ENCODE results near the gene PTPRN2.
"Not testable (repeated sequence)": the region's sequence is repeated elsewhere in the genome, so short reads cannot be mapped to it uniquely, and the experiment has no call there.

PTPRN2 gene

DNA sequence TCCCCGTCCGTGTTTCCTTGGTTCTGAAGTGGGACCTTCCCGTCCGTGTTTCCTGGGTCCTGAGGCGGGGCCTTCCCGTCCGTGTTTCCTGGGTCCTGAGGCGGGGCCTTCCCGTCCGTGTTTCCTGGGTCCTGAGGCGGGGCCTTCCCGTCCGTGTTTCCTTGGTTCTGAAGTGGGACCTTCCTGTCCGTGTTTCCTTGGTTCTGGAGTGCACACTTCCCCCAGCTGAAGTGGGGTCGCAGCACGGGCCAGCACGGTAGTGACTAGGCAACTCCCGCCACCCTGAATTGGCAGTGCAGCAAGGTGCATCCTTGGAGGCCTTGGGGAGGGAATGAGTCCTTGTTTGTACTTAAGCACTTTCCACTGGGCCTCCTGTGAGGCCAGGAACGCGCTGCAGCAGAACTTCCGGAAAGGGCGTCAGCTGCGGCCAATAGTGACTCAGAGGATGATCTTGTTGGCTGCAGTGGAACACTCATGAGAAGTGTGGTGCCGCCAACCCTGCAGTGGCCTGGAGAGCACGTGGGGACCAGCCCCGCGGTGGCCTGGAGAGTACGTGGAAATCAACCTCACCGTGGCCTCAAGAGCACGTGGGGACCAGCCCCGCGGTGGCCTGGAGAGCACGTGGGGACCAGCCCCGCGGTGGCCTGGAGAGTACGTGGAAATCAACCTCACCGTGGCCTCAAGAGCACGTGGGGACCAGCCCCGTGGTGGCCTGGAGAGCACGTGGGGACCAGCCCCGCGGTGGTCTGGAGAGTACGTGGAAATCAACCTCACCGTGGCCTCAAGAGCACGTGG lies 685.6 kb downstream of the PTPRN2 start:
- not testable (repeated sequence) for DNase-seq (ENCODE audit: low read depth in 1 of 2, low spot score in 1 of 2)

DNA sequence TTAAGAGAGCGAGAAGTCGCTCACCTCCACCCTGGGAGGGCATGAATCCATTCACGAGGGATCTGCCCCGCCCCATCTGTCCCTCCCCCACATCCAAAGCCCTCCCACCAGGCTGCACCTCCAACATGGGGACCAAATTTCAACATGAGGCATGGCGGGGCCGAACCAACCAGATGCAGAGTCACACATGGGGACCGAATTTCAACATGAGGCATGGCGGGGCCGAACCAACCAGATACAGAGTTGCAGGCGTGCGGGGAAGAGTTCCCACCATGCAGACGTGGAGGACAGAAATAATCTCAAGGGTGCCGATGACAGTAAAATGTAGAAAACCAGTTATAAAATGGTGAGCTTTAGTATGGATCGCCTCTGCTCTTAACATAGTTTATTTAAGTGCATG lies 686.5 kb downstream of the PTPRN2 start:
- no peak for DNase-seq (ENCODE audit: low read depth in 1 of 2, low spot score in 1 of 2)

DNA sequence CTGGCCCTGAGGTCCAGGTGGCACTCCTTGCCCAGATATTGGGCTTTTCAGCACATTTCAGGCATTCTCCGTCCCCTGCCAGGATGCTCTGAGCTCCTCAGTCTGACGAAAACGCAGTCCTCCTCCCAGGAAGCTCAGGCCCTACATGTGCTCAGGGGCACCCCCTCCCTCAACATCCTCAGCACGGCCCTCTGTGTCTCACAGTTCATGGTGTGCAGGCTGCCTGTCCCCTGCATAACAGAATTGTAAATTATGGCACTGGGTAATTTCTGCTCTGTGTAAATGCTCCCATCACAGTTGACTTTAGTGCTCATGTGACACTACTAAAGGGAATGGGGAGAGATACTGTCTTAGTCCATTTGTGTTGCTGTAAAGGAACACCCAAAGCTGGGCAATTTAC lies 687.1 kb downstream of the PTPRN2 start:
- DNase-seq (ENCODE audit: low read depth in 1 of 2, low spot score in 1 of 2) = no peak

DNA sequence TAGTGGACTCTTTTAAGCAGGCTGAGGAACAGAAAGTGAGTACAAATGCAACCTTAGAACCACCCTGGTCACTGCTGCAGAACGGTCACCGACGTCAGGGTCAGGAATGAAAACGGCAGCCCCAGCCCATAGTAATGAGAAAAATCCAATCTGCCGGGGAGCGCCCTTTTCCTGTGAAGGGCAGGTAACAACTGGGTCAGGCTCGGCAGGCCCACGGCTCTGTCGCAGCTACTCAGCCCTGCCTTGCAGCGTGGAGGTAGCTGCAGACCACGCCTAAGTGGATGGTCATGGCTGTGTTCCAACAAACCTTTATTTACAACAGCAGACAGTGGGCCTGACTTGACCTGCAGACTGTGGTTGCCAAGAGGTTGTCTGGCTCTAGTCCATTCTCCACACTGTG lies 687.6 kb downstream of the PTPRN2 start:
- DNase-seq (ENCODE audit: low read depth in 1 of 2, low spot score in 1 of 2) = no peak

DNA sequence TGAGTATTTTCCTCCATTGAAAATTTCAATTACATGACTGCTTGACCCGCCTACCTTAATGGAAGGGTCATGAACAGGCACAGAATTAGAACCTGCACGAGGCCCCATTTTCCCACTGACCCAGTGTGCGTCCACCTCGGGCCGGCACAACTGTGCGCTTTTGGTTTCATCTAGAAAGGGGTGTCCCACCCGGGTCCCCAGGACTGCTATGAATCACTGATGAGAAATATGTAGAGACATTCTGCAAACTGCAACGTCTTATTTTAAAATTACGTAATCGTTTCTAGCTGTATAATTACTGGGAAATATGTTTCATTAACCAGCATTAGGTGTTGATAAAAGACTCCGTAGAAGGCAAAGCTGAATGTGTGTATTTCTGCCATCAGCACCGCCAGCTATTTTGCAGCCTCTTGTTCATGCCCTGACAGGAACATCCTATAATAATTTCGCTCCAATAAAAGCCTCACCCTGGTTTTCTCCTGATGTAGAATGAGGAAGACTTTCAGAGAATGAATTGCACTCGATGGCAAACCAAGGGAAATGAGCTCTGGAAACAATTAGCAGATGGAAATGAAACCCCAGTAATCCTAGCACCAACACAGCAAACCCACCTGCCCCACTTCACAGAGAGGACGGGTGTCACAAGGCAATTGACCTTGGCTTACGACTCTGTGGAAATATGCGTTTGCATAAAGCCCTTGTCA lies 688.7 kb downstream of the PTPRN2 start:
- DNase-seq (ENCODE audit: low read depth in 1 of 2, low spot score in 1 of 2) = no peak

DNA sequence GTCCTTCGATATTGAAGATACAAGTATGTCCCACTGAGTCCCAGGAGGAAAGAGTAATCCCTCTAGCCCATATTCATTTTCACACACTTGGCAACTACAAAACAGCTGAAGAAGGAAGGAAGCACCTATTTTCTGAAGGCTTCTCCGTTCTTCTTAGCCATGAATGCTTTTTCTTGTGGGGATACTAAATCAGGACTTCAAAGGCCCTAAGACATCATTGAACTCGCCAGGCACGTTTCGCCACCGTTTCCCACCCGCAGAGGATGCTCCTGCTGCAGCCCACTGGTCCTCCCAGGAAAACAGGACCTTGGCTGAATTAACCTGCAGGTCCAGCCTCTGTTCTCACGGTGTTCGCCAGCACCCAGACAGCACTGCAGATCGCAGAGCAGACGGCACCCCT lies 689.4 kb downstream of the PTPRN2 start:
- no peak for DNase-seq (ENCODE audit: low read depth in 1 of 2, low spot score in 1 of 2)

DNA sequence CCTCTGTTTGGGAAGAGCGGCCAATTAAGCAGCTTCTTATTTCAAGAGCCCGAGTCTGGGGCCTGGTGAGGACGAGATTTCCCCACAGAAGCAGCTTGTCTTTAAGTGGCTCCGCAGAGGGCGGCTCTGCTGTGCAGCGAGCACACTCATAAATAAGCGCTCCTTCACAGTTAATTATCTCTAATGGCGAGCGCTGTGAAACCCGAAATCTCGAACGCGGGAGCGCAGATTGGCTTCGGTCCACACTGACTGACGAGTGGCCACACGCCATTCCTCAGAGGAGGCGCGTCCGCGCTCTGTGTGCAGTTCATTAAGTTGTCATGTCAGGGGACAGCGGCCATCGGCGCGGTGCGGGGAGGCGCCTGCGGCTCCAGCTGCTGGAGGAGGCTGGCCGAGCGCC lies 689.9 kb downstream of the PTPRN2 start:
- DNase-seq (ENCODE audit: low read depth in 1 of 2, low spot score in 1 of 2) = no peak

DNA sequence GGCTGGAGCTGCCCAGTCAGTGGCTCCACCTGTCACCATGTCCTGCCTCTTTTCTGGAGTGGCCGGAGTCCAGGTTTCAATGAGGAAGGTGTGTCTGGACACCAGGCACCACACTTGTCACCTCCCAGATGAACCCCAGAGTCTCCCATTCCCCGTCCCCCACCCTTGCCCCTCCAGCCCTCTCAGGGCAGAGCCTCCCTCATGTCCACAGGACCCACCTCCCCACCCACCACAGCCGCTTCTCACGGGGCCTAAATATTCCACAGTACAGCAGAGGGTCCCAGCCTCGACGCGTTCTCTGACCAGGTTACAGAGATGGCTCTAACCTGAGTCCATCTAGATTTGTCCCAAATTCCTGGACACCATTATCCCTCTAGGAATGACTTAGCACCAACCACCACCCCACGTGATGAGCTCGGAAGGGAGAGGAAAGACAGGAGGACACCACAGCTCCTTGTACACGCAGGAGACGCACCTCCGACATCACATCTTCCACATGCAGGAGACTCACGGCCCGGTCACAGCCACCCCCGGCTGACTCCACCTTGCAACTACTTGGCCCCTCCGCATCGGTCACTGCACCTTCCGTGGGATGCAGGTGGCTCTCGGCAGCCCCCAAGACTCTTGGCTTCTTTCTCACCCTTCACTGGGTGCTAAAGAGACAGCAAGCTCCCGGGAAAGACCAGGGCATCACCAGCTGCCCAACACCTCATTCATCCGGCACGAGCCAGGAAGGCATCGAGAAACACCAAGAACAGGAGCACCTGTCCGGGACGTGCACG lies 690.7 kb downstream of the PTPRN2 start:
- no peak for DNase-seq (ENCODE audit: low read depth in 1 of 2, low spot score in 1 of 2)

DNA sequence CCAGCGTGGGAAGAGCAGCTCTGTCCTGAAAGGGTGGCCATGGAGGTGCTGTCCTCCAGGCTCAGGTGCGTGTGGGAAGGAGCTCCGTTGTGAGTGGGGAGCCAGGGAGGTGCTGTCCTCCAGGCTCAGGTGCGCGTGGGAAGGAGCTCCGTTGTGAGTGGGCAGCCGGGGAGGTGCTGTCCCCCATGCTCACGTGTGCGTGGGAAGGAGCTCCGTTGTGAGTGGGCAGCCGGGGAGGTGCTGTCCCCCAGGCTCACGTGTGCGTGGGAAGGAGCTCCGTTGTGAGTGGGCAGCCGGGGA lies 691.3 kb downstream of the PTPRN2 start:
- DNase-seq (ENCODE audit: low read depth in 1 of 2, low spot score in 1 of 2) = not testable (repeated sequence)

DNA sequence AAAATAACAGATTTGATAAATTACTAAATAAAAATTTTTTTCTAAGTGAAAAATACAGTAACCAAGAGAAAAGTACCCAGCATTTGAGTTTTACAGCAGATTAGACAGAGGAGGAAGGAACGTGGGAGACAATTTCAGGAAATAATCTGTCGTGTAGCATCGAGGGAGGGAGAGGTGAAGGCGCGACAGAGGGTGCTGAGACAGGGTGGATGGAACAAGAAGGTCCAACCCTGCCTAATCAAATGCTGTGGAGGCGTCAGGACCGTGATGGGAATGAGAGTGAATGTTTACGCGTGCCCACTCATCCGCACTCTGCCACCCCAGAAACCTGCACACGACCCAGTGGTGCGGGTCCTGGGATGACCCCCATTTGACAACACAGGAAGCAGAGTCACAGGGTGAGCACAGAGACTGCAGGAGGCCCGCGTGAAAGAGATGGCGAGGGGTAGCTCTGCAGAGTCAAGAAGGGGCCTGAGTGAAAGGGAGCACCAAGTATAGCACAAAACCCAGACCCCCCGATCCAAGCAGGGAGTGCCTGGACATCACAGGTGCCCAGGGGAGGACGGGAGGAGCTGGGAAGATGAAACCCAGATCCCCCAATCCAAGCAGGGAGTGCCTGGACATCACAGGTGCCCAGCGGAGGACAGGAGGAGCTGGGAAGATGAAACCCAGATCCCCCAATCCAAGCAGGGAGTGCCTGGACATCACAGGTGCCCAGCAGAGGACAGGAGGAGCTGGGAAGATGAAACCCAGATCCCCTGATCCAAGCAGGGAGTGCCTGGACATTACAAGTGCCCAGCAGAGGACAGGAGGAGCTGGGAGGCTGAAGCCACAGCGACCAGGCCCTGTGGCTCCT lies 691.9 kb downstream of the PTPRN2 start:
- DNase-seq (ENCODE audit: low read depth in 1 of 2, low spot score in 1 of 2) = no peak

DNA sequence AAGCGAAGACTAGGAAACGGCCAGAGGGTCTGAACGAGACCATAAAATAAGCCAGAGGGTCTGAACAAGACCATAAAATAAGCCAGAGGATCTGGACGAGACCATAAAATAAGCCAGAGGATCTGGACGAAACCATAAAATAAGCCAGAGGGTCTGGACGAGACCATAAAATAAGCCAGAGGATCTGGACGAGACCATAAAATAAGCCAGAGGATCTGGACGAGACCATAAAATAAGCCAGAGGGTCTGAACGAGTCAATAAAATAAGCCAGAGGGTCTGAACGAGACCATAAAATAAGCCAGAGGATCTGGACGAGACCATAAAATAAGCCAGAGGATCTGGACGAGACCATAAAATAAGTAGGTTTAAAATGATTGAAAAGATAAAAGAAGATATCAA lies 692.5 kb downstream of the PTPRN2 start:
- not testable (repeated sequence) for DNase-seq (ENCODE audit: low read depth in 1 of 2, low spot score in 1 of 2)

DNA sequence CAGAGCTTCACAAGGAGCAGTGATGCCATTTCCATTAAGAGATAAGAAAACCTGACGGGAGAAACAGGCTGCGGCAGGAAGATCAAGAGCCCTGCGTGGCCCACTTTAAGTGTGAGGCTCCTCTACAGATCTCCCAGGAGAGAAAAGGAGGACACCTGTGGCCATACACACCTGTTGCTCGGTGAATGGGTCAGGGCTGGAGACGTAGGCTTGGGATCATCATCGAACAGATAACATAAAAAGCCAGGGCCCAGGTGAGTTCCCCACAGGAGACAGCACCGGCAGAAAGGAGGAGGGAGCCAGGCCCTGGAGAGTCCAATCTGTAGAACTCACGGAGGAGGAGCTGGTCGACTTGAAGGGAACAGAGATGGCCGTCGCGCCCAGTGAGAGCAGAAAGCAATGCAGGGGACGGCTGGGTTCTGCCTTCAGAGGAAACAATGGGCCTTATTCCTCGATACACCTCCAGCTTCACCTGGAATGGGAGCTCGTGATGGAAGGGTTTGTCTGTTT lies 694.0 kb downstream of the PTPRN2 start:
- no peak for DNase-seq (ENCODE audit: low read depth in 1 of 2, low spot score in 1 of 2)

DNA sequence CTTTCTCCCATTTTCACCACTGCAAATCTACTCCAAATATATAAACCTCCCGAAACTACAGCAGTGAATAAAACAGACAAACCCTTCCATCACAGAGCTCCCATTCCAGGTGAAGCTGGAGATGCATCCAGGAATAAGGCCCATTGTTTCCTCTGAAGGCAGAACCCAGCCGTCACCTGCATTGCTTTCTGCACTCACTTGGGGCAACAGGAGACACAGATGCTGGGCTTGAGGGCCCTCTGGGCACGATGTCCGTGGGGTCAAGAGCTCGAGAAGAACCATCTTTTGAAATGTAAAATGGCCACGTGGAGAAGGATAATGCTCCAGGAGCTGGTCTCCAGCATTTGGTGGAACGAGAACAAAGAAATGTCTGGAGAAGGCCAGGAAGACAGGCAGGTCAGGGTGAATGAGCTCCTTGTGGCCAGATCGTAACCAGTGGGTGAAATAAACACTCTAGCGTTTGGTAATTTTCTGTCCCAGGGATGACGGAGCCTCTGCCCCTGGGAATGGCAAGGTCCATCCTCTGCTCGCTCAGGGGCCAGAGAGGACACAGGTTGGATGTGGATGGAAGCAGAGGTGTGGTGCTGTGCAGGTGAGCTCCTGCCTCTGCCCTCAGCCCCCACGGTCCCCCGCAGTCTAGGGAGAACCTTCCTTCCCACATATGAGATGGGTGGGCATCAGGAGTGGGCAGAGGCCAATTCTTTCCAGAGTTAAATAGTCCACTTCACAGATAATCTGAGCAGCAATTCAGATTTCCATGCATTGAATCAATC lies 694.7 kb downstream of the PTPRN2 start:
- no peak for DNase-seq (ENCODE audit: low read depth in 1 of 2, low spot score in 1 of 2)

DNA sequence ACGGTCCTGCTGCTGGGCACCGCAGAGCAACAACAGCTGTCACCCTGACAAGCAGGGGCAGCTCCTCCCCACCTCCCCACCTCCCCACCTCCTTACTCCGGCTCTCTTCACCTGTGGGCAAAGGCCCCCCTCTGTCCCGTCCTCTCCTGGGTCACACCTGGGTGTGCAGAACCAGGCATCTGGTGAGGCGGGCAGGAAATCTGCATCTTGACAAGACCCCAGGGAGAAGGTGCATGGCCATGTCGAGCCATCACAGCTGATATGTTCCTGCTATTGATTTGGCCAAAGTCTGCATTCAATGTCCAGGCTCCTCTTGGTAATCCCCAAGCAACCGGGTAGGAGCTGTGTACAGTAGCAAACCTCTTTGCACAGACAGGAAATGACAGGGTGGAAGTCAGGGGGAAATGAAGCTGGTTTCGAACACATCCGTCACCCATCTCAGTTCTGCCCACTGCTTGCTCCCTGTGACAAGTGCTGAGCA lies 696.7 kb downstream of the PTPRN2 start:
- no peak for DNase-seq (ENCODE audit: low read depth in 1 of 2, low spot score in 1 of 2)

DNA sequence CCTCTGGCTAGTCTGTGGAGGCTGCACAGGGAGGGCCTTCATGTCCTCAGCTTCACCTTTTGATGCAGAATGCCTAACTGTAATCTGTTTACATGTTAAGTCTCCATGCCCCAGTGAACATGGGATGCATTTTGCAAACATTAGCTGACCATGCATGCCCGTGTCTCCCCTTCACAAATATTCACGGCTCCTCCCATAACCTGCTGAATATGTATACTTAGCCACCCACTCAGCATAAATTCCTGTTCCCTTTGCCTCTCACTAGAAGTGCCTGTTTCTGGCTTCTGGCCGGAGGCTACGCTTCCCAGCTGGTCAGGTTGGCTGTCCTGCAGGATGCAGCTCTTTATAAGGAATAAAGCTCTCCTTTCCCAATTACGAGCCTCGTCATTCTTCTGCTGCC lies 698.1 kb downstream of the PTPRN2 start:
- no peak for DNase-seq (ENCODE audit: low read depth in 1 of 2, low spot score in 1 of 2)

DNA sequence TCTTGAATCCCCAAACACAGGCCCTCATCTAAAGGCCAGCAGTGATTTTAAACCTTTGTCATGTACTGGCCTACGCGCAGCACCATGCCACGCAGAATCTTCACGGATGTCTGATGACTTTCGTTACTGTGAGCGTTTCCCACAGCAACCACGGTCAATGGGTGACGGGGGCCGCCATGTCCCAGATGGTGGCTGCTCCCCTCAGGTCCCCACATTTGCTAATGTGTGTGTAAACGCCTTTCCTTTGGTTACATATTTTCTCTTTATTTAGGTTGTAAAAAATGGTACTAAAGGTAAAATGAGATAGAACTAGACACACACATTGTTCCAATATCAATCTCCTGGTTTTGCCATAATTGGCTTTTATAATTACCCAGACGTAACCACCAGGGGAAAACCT lies 699.0 kb downstream of the PTPRN2 start:
- DNase-seq (ENCODE audit: low read depth in 1 of 2, low spot score in 1 of 2) = no peak

DNA sequence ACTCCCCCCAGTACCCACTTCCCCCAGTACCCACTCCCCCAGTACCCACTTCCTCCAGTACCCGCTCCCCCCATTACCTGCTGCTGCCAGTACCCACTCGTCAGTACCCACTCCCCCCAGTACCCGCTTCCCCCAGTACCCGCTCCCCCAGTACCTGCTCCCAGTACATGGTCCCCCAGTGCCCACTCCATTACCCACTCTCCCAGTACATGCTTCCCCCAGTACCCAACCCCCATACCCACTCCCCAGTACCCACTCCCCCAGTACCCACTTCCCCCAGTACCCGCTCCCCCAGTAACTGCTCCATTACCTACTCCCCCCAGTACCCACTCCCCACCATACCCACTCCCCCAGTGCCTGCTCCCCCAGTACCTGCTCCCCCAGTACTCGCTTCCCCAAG lies 700.2 kb downstream of the PTPRN2 start:
- no peak for DNase-seq (ENCODE audit: low read depth in 1 of 2, low spot score in 1 of 2)

DNA sequence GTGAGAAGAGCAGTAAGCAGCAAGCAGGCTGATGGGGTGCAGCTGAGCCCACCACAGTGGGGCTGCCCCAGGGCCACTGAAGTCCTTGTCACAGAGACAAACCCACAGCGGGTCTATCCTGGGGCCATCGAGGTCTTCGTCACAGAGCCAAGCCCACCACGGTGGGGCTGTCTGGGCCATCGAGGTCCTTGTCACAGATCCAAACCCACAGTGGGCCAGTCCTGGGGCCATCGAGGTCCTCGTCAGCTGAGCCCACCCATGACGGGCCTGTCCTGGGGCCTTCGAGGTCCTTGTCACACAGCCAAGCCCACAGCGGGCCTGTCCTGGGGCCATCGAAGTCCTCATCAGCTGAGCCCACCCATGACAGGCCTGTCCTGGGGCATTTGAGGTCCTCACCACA lies 700.9 kb downstream of the PTPRN2 start:
- DNase-seq (ENCODE audit: low read depth in 1 of 2, low spot score in 1 of 2) = no peak

DNA sequence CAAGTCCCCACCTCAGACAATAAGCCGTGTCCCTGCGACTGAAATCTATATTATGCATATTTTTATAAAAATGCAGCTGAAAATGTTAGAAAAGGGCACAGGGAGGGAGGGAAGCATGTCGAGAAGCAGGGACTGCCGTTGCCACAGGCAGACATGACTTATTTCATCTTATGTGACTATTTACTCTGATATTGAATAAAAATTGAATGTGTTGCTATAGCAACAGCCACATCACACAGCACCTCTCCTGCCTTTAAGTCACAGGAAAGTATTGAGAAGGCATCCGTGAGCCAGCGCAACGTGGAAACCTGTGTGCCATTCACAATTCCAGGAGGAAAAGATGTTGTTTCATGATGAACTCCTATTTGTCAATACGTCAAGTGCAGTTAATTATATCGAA lies 701.4 kb downstream of the PTPRN2 start:
- DNase-seq (ENCODE audit: low read depth in 1 of 2, low spot score in 1 of 2) = no peak

DNA sequence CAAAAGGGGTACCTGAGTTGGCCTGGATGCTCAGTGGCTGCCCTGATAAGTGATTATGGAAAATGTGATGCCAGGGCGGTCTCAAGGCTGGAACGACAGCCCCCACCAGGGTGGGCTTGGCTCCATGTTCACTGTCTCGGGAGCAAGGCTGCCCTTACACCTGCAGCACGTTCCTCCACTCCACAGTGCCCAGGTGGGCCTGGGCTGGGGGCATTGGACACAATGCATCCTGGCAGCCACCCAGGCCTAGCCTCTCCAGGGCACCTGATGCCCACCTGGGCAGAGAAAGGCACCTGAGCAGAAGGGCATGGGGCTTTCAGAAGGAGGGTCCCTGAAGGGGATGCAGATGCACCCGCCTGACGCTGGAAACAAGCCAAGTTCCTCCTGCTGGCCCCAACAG lies 702.5 kb downstream of the PTPRN2 start:
- no peak for DNase-seq (ENCODE audit: low read depth in 1 of 2, low spot score in 1 of 2)
